NCI-H1417 (cell line): ENCODE data around the gene OBSCN.

Source experiments
- DNase-seq, 3 experiments: peaks; one replicate each; lab custom pipeline; 2025; lab: John Stamatoyannopoulos, UW

Gene OBSCN

GRCh38 chr1:228417483-228418203, 209.8 kb downstream of the OBSCN start:
- DNase-seq = no peak

- no peak for DNase-seq
Observed at GRCh38 chr1:228420968-228421826, 213.4 kb downstream of the OBSCN start.

- DNase-seq = no peak
Observed at GRCh38 chr1:228423404-228424053, 215.7 kb downstream of the OBSCN start.

- DNase-seq = no peak
Observed at GRCh38 chr1:228424685-228425660, 217.1 kb downstream of the OBSCN start.

- no peak for DNase-seq
Observed at GRCh38 chr1:228426518-228427175, 218.8 kb downstream of the OBSCN start.

GRCh38 chr1:228428412-228428811, 220.6 kb downstream of the OBSCN start:
- no peak for DNase-seq
